ENCODE measurements around the gene VAT1L.

VAT1L gene

DNA sequence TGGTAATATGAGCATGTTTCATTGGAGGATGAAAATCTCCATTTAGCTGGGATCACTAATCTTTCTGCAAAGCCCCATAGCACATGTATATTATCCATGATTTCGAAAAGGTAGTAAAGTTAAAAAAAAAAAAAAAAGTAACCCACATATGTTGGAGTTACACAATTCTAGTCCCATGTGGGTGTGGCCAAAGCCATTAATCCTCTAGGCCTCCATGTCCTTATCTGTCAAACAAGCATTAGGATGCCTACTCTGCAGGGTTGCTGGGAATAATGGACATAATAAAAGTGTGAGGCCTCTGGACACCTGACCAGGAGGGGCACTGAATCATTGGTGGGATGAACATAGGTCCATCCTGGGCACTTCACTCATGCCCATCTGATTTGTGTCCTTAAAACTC is 29.2 kb upstream of the VAT1L start:
- H3K4me2 ChIP-seq (ENCODE audit: low read length) = no peak overlapping the region
- no peaks in the 10 kb centered on the region for H3K27me3 ChIP-seq (ENCODE audit: insufficient read depth, low read length)
- no peak overlapping the region for H2AFZ ChIP-seq (ENCODE audit: low read length)
- H3F3A ChIP-seq (ENCODE audit: insufficient read depth, low read length) = no peaks in the 10 kb centered on the region
- H3K27ac ChIP-seq (ENCODE audit: low read depth, low read length, poor library complexity, severe bottlenecking) = no peak overlapping the region
- no peak for TF ChIP-seq EZH2 (IDR thresholded peaks at IDR 0.05; ENCODE audit: borderline replicate concordance, low read length)
- TF ChIP-seq, protein P1, sequence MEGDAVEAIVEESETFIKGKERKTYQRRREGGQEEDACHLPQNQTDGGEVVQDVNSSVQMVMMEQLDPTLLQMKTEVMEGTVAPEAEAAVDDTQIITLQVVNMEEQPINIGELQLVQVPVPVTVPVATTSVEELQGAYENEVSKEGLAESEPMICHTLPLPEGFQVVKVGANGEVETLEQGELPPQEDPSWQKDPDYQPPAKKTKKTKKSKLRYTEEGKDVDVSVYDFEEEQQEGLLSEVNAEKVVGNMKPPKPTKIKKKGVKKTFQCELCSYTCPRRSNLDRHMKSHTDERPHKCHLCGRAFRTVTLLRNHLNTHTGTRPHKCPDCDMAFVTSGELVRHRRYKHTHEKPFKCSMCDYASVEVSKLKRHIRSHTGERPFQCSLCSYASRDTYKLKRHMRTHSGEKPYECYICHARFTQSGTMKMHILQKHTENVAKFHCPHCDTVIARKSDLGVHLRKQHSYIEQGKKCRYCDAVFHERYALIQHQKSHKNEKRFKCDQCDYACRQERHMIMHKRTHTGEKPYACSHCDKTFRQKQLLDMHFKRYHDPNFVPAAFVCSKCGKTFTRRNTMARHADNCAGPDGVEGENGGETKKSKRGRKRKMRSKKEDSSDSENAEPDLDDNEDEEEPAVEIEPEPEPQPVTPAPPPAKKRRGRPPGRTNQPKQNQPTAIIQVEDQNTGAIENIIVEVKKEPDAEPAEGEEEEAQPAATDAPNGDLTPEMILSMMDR (IDR thresholded peaks at IDR 0.05; ENCODE audit: low read length) = no peak
- no peaks in the 10 kb centered on the region for H3K36me3 ChIP-seq (ENCODE audit: insufficient read depth, low read length)
- no peak overlapping the region for H3K4me3 ChIP-seq (ENCODE audit: low read depth, low read length, poor library complexity, severe bottlenecking)
- no peaks in the 10 kb centered on the region for H3K4me1 ChIP-seq (ENCODE audit: insufficient read depth, low read length, severe bottlenecking)
- no peaks in the 10 kb centered on the region for H3K9me3 ChIP-seq (ENCODE audit: low read length)
- no peaks in the 10 kb centered on the region for H3K79me2 ChIP-seq (ENCODE audit: insufficient read depth, low read length)
- no peak overlapping the region for H3K9ac ChIP-seq (ENCODE audit: low read length)
- no peaks in the 10 kb centered on the region for H3K9me2 ChIP-seq (ENCODE audit: low read depth, low read length)
- H4K20me1 ChIP-seq (ENCODE audit: insufficient read depth, low read length) = no peaks in the 10 kb centered on the region

DNA sequence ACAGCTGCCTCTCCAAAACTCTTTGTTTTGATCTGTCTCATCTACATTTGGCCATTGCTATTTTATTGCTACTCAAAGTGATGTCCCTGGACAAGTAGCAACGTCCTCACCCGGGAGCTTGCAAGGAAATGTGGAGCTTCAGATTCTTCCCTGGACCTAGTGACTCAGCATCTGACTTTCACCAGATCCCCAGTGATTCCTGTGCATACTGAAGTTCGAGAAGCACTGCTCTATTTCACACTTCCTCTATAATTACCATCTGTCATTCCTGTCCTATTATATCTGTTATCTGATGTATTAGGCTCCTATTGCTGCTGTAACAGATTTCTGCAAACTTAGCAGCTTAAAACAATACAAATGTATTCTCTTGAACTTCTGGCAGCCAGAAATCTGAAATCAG is 28.5 kb upstream of the VAT1L start:
- Histone ChIP-seq H2AFZ (ENCODE audit: low read length) (no peak overlapping the region), H3K4me3 (ENCODE audit: low read depth, low read length, poor library complexity, severe bottlenecking) (no peak overlapping the region), H3K4me2 (ENCODE audit: low read length) (no peak overlapping the region), H3K27ac (ENCODE audit: low read depth, low read length, poor library complexity, severe bottlenecking) (no peak overlapping the region), H3K36me3 (ENCODE audit: insufficient read depth, low read length) (no peaks in the 10 kb centered on the region), H3K9me3 (ENCODE audit: low read length) (no peaks in the 10 kb centered on the region), H3K9me2 (ENCODE audit: low read depth, low read length) (no peaks in the 10 kb centered on the region), H4K20me1 (ENCODE audit: insufficient read depth, low read length) (no peaks in the 10 kb centered on the region), H3K79me2 (ENCODE audit: insufficient read depth, low read length) (no peaks in the 10 kb centered on the region), H3F3A (ENCODE audit: insufficient read depth, low read length) (no peaks in the 10 kb centered on the region), H3K4me1 (ENCODE audit: insufficient read depth, low read length, severe bottlenecking) (no peaks in the 10 kb centered on the region), H3K27me3 (ENCODE audit: insufficient read depth, low read length) (no peaks in the 10 kb centered on the region), H3K9ac (ENCODE audit: low read length) (no peak overlapping the region)
- no peak for TF ChIP-seq EZH2 (IDR thresholded peaks at IDR 0.05; ENCODE audit: borderline replicate concordance, low read length)
- TF ChIP-seq, protein P1 (IDR thresholded peaks at IDR 0.05; ENCODE audit: low read length) = no peak

DNA sequence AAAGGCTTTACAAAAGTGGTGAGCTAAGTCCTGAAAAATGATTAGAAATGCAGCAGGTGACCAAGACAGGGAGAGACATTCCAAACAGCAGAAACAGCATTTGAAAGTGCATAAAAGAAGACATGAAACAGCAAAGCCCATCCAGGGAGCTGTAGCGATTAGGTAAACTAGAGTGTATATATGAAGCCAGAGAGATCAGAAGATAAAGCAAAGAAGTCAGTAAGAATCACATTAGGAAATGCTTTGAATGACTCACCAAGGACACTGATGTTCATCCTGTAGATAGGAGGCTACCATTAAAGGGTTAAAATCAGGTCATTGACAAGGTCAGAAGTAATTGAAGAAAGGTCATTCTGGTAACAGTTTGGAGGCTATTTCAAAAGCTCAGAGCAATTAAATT is 27.6 kb upstream of the VAT1L start:
- H3K9ac ChIP-seq (ENCODE audit: low read length) = no peak overlapping the region
- no peaks in the 10 kb centered on the region for H3K9me3 ChIP-seq (ENCODE audit: low read length)
- no peaks in the 10 kb centered on the region for H3K79me2 ChIP-seq (ENCODE audit: insufficient read depth, low read length)
- H3K27me3 ChIP-seq (ENCODE audit: insufficient read depth, low read length) = no peaks in the 10 kb centered on the region
- no peak overlapping the region for H3K4me2 ChIP-seq (ENCODE audit: low read length)
- no peaks in the 10 kb centered on the region for H3K9me2 ChIP-seq (ENCODE audit: low read depth, low read length)
- TF ChIP-seq, protein P1 (IDR thresholded peaks at IDR 0.05; ENCODE audit: low read length) = no peak
- no peak for TF ChIP-seq EZH2 (IDR thresholded peaks at IDR 0.05; ENCODE audit: borderline replicate concordance, low read length)
- H2AFZ ChIP-seq (ENCODE audit: low read length) = no peak overlapping the region
- H3K36me3 ChIP-seq (ENCODE audit: insufficient read depth, low read length) = no peaks in the 10 kb centered on the region
- H3K27ac ChIP-seq (ENCODE audit: low read depth, low read length, poor library complexity, severe bottlenecking) = no peak overlapping the region
- H3K4me3 ChIP-seq (ENCODE audit: low read depth, low read length, poor library complexity, severe bottlenecking) = no peak overlapping the region
- no peaks in the 10 kb centered on the region for H4K20me1 ChIP-seq (ENCODE audit: insufficient read depth, low read length)
- no peaks in the 10 kb centered on the region for H3F3A ChIP-seq (ENCODE audit: insufficient read depth, low read length)
- no peaks in the 10 kb centered on the region for H3K4me1 ChIP-seq (ENCODE audit: insufficient read depth, low read length, severe bottlenecking)

All from OCI-LY1 (cell line).